Measurements from ENCODE around the gene SEBOX.

SEBOX gene

DNA sequence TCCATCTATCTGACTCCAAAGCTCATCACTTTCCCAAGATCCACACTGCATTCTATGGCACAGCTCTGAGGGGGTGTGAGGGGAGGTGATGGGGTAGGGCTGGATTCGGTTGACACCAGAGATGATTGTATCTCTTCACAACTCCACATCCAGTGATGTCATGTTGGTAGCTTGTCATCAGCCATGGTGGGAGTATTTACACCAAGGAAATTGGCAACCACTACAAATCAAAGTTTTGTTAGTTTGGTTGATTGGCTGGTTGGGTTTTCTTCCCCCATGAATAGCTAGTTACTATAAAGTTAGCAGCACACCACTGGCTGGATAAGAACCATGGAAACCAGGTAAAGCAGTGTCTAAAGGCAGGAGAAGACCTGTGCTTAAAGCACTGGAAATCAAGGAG, 26.0 kb upstream of the SEBOX start:
- Histone ChIP-seq H3K27ac (ENCODE audit: poor library complexity, severe bottlenecking) (no peak overlapping the region), H3K4me3 (ENCODE audit: severe bottlenecking) (no peak overlapping the region), H3K4me1 (ENCODE audit: insufficient read depth, poor library complexity, severe bottlenecking) (peaks cover 5% of the 10 kb centered on the region), H3K27me3 (ENCODE audit: insufficient read depth, poor library complexity, severe bottlenecking) (no peaks in the 10 kb centered on the region), H3K36me3 (ENCODE audit: low read depth) (0 out of 2 replicates have a peak, but pooled peaks cover 6% of the 10 kb centered on the region), H3K9me3 (ENCODE audit: severe bottlenecking) (no peaks in the 10 kb centered on the region)
- DNase-seq (ENCODE audit: low spot score) (no peak), ATAC-seq (ENCODE audit: low read depth) (no peak)
- TF ChIP-seq, protein P1, sequence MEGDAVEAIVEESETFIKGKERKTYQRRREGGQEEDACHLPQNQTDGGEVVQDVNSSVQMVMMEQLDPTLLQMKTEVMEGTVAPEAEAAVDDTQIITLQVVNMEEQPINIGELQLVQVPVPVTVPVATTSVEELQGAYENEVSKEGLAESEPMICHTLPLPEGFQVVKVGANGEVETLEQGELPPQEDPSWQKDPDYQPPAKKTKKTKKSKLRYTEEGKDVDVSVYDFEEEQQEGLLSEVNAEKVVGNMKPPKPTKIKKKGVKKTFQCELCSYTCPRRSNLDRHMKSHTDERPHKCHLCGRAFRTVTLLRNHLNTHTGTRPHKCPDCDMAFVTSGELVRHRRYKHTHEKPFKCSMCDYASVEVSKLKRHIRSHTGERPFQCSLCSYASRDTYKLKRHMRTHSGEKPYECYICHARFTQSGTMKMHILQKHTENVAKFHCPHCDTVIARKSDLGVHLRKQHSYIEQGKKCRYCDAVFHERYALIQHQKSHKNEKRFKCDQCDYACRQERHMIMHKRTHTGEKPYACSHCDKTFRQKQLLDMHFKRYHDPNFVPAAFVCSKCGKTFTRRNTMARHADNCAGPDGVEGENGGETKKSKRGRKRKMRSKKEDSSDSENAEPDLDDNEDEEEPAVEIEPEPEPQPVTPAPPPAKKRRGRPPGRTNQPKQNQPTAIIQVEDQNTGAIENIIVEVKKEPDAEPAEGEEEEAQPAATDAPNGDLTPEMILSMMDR (IDR thresholded peaks at IDR 0.05; ENCODE audit: poor library complexity, severe bottlenecking), result no peak

DNA sequence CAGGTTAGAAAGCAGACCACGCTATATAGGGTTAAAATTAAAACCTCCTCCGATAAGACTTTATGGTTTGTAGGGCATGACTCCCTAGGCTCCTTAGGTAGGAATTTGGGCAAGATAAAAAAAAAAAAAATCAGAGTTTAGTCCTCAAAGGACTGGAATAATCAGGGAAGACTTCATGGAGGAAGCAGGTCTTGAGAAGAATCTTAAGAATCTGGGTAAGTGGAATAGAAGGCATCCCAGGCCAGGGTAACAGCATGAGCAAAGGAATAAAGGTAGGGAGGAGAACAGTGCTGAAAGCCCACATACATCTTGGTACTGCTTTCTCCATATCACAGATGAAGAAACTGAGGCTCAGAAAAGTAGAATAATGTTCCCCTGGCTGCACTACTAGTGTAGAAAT, 25.6 kb upstream of the SEBOX start:
- Histone ChIP-seq H3K36me3 (ENCODE audit: low read depth) (0 out of 2 replicates have a peak, but pooled peaks cover 6% of the 10 kb centered on the region), H3K27me3 (ENCODE audit: insufficient read depth, poor library complexity, severe bottlenecking) (no peaks in the 10 kb centered on the region), H3K4me1 (ENCODE audit: insufficient read depth, poor library complexity, severe bottlenecking) (peaks cover 5% of the 10 kb centered on the region), H3K27ac (ENCODE audit: poor library complexity, severe bottlenecking) (no peak overlapping the region), H3K4me3 (ENCODE audit: severe bottlenecking) (no peak overlapping the region), H3K9me3 (ENCODE audit: severe bottlenecking) (no peaks in the 10 kb centered on the region)
- ATAC-seq (ENCODE audit: low read depth) (no peak), DNase-seq (ENCODE audit: low spot score) (no peak)
- TF ChIP-seq, protein P1 (IDR thresholded peaks at IDR 0.05; ENCODE audit: poor library complexity, severe bottlenecking), result no peak

DNA sequence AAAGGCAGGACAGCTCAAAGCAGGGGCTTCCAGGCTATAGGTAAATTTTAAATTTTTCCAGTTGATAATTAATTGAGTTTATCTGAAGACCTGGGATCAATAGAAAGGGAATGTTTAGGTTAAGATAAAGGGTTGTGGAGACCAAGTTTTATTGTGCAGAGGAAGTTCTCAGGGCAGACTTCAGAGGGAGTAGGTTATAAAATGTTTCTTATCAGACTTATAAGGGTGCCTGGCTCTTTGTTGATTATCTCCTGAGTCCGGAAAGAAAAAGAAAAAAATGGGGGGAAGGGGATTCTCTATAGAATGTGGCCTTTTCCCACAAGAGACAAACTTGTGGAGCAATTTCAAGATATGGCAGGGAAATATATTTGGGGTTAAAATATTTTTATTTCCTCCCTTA, 25.1 kb upstream of the SEBOX start:
- 0 out of 2 replicates have a peak, but pooled peaks cover 6% of the 10 kb centered on the region for H3K36me3 ChIP-seq (ENCODE audit: low read depth)
- H3K4me1 ChIP-seq (ENCODE audit: insufficient read depth, poor library complexity, severe bottlenecking), result peaks cover 5% of the 10 kb centered on the region
- no peaks in the 10 kb centered on the region for H3K27me3 ChIP-seq (ENCODE audit: insufficient read depth, poor library complexity, severe bottlenecking)
- TF ChIP-seq, protein P1 (IDR thresholded peaks at IDR 0.05; ENCODE audit: poor library complexity, severe bottlenecking), result no peak
- ATAC-seq (ENCODE audit: low read depth) (no peak), DNase-seq (ENCODE audit: low spot score) (no peak)
- H3K4me3 ChIP-seq (ENCODE audit: severe bottlenecking), result no peak overlapping the region
- no peaks in the 10 kb centered on the region for H3K9me3 ChIP-seq (ENCODE audit: severe bottlenecking)
- no peak overlapping the region for H3K27ac ChIP-seq (ENCODE audit: poor library complexity, severe bottlenecking)

DNA sequence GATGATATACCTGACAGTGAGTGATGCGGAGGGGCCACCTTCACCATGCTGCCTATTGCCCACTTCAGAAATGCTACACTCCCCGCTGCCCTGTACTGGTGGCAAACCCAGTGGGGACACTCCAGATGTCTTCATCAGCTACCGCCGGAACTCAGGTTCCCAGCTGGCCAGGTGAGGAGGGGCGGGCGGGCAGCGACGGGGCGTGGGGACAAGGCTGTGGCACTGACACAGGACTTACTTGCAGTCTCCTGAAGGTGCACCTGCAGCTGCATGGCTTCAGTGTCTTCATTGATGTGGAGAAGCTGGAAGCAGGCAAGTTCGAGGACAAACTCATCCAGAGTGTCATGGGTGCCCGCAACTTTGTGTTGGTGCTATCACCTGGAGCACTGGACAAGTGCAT, 23.1 kb upstream of the SEBOX start:
- DNase-seq (ENCODE audit: low spot score) (peak; percentile 35), ATAC-seq (ENCODE audit: low read depth) (no peak)
- H3K9me3 ChIP-seq (ENCODE audit: severe bottlenecking), result no peaks in the 10 kb centered on the region
- H3K27ac ChIP-seq (ENCODE audit: poor library complexity, severe bottlenecking), result no peak overlapping the region
- no peak overlapping the region for H3K4me3 ChIP-seq (ENCODE audit: severe bottlenecking)
- no peaks in the 10 kb centered on the region for H3K4me1 ChIP-seq (ENCODE audit: insufficient read depth, poor library complexity, severe bottlenecking)
- TF ChIP-seq, protein P1 (IDR thresholded peaks at IDR 0.05; ENCODE audit: poor library complexity, severe bottlenecking), result no peak
- 0 out of 2 replicates have a peak, but pooled peaks cover 6% of the 10 kb centered on the region for H3K36me3 ChIP-seq (ENCODE audit: low read depth)
- H3K27me3 ChIP-seq (ENCODE audit: insufficient read depth, poor library complexity, severe bottlenecking), result no peaks in the 10 kb centered on the region

DNA sequence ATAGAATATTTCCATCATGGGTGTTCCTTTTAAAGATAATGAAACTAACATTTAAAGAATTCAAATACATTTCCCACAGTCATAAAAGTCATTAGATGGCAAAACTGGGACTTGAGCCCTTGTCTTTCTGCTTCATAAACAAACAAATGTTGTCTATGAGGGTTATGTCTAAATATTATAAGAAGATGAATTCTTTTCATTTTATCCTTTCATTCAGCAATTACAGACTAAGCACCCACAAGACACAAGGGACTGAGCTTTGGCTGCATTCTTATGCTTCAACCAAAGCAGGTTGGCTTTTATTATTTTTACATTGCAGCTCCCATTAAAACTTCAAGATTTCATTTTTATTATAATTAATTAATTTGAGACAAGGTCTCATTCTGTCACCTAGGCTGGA, 21.4 kb upstream of the SEBOX start:
- DNase-seq (ENCODE audit: low spot score), result no peak
- Histone ChIP-seq H3K36me3 (ENCODE audit: low read depth) (0 out of 2 replicates have a peak, but pooled peaks cover 6% of the 10 kb centered on the region), H3K9me3 (ENCODE audit: severe bottlenecking) (no peaks in the 10 kb centered on the region), H3K27ac (ENCODE audit: poor library complexity, severe bottlenecking) (no peak overlapping the region), H3K4me3 (ENCODE audit: severe bottlenecking) (no peak overlapping the region), H3K27me3 (ENCODE audit: insufficient read depth, poor library complexity, severe bottlenecking) (no peaks in the 10 kb centered on the region), H3K4me1 (ENCODE audit: insufficient read depth, poor library complexity, severe bottlenecking) (no peaks in the 10 kb centered on the region)
- TF ChIP-seq, protein P1 (IDR thresholded peaks at IDR 0.05; ENCODE audit: poor library complexity, severe bottlenecking), result no peak
- ATAC-seq (ENCODE audit: low read depth), result no peak
